OCI-LY7 (cell line): Measurements from ENCODE around the gene TSPAN11. TPM values are rescaled to one million over a fixed set of nuclear protein-coding genes. Genes with fewer than 3 reads are reported as not detected.

Experiments used
- BruUV-seq: library from RNA; stranded (reverse); fragments of 400-500 nt; replicated peaks from 2 replicates; lab custom pipeline; 2021; lab: Mats Ljungman, UMichigan
- CTCF ChIA-PET: fragments of 300-600 bp; sonication (Branson Sonifier 250); formaldehyde crosslinking; loops from one replicate; lab custom pipeline; 2022; ENCODE audit warnings: antibody characterized with exemption; ENCODE audit not compliant: unreplicated experiment; lab: Charles Lee
- POLR2A ChIA-PET: fragments of 300-600 bp; sonication (Branson Sonifier 250); formaldehyde crosslinking; loops from one replicate; lab custom pipeline; 2022; ENCODE audit warnings: antibody characterized with exemption; lab: Charles Lee
- DNase-seq: peaks from one replicate; pipeline ENCODE4 v3.0.0-alpha.2; 2015; ENCODE audit warnings: low spot score
- H2AFZ ChIP-seq: fragments of 200-600 bp; sonication (generic), shearing (Covaris generic); 2 replicates; pipeline ENCODE4 v1.6.1; 2014; ENCODE audit warnings: mild to moderate bottlenecking, antibody characterized with exemption, low read length, moderate library complexity
- H3K27ac ChIP-seq: fragments of 200-600 bp; sonication (generic); 2 replicates; pipeline ENCODE4 v1.5.1; 2014; ENCODE audit warnings: mixed run types, low read depth, mild to moderate bottlenecking, moderate library complexity, low read length, inconsistent platforms; ENCODE audit not compliant: poor library complexity, severe bottlenecking
- H3K36me3 ChIP-seq: fragments of 200-600 bp; sonication (generic); 2 replicates; pipeline ENCODE4 v1.6.1; 2014; ENCODE audit warnings: mild to moderate bottlenecking, antibody characterized with exemption, low read length, moderate library complexity, mixed read lengths; ENCODE audit not compliant: insufficient read depth
- H3K4me1 ChIP-seq: fragments of 200-600 bp; sonication (generic); 2 replicates; pipeline ENCODE4 v1.5.1; 2014; ENCODE audit warnings: mild to moderate bottlenecking, low read length; ENCODE audit not compliant: insufficient read depth, poor library complexity, severe bottlenecking
- H3K4me2 ChIP-seq: fragments of 200-600 bp; sonication (generic); 2 replicates; pipeline ENCODE4 v1.6.1; 2014; ENCODE audit warnings: mild to moderate bottlenecking, low read length
- H3K4me3 ChIP-seq: fragments of 200-600 bp; sonication (generic); 2 replicates; pipeline ENCODE4 v1.5.1; 2014; ENCODE audit warnings: mild to moderate bottlenecking, low read depth, low read length; ENCODE audit not compliant: poor library complexity, severe bottlenecking
- H3K79me2 ChIP-seq: fragments of 200-600 bp; sonication (generic); 2 replicates; pipeline ENCODE4 v1.6.1; 2016; ENCODE audit warnings: low read depth, mild to moderate bottlenecking, low read length, moderate library complexity, mixed read lengths; ENCODE audit not compliant: insufficient read depth
- H3K9me2 ChIP-seq: fragments of 200-600 bp; sonication (generic); 2 replicates; pipeline ENCODE4 v1.6.1; 2016; ENCODE audit warnings: mild to moderate bottlenecking, low read length, mixed read lengths; ENCODE audit not compliant: insufficient read depth
- H3K9me3 ChIP-seq: fragments of 200-600 bp; sonication (generic); 2 replicates; pipeline ENCODE4 v1.6.1; 2014; ENCODE audit warnings: mild to moderate bottlenecking, mixed run types, low read length, mixed read lengths
- H4K20me1 ChIP-seq: fragments of 200-600 bp; sonication (generic); 2 replicates; pipeline ENCODE4 v1.6.1; 2014; ENCODE audit warnings: mild to moderate bottlenecking, antibody characterized with exemption, low read length, moderate library complexity, mixed read lengths; ENCODE audit not compliant: insufficient read depth
- EZH2phosphoT487 ChIP-seq: fragments of 200-600 bp; sonication (generic); IDR thresholded peaks from 2 replicates; pipeline ENCODE4 v1.6.1; 2018; ENCODE audit warnings: low read depth, borderline replicate concordance, mild to moderate bottlenecking, mixed run types, antibody characterized with exemption, low read length, moderate library complexity, mixed read lengths
- intact Hi-C: fragments of 100-400 bp; cut with micrococcal nuclease; formaldehyde crosslinking; loops from one replicate; pipeline ENCODE4 v1.10.0; 2022; ENCODE audit not compliant: unreplicated experiment
- total RNA-seq, 2 experiments: library from RNA; depleted of rRNA in 1 of 2; stranded (reverse); fragments of >200 nt in 1 of 2; shearing (Covaris generic) in 1 of 2; gene quantifications; 2 replicates each; pipeline ENCODE4 v1.2.3, GENCODE V29; 2014 to 2022
- TF ChIP-seq, protein P1 (sequence below): fragments of 200-600 bp; sonication (generic); conservative IDR thresholded peaks from 2 replicates; pipeline ENCODE4 v1.5.1; 2014; ENCODE audit warnings: mild to moderate bottlenecking, antibody characterized with exemption, low read length, moderate library complexity, mixed read lengths

TSPAN11 gene
- total RNA-seq, 2 experiments from 2014 or later, result not detected

DNA sequence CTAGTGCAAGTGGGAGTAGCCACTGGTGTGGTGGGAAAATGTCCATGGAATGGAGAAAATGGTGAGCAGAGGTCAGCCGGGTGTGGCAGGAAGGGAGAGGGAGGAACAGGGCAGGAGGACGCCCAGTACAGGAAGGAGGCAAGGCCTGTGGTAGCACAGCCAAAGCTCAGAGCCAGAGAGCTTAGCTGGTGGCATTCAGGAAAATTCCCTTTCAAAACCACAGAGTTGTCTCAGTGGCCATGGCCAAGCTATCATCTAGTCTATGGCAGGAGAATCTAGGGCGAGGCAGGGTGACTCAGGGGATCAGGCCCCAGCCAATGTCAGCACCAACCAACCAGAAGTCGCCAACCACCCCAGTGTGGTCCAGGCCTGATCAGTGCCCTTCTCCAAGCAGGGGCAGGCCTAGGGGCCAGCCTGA is 79.4 kb downstream of the TSPAN11 start:
- no peak overlapping the region for H3K4me2 ChIP-seq
- intact Hi-C loops, result no loop called here

DNA sequence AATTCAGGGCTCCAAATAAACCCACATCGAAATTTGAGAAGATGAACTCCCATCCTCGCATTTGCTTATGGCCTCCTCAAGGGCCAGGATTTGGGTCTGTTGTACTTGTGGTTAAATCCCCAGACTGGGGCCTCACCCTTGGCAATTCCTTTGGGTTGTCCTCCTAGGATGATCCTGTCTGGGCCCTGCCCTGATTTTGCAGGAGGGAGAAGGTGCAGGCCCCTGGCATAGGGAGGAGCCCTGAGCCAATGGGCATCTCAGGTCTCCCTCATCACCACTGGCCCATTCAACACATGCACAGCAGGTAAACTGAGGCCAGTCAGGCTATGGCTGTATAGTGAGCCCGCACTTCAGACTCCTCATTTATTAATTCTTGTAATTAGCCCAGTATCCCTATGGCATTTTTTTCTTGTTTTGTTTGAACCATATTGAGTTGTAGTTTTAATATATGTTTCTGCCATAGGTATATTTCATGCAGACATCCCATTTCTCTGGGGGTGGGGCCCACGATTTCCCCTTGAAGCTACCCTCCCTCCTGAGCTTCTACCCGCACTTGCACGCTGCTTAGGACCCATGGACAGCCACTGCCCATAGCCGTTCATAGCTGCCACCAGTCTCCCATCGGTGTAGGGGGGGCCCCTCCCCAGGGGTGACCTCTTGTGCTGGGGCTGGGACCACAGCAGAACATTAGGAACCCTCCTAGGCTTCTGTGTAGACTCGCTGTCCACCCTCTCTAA is 80.0 kb downstream of the TSPAN11 start:
- Histone ChIP-seq H4K20me1 (no peaks in the 10 kb centered on the region), H3K9me3 (no peaks in the 10 kb centered on the region), H3K9me2 (no peaks in the 10 kb centered on the region), H3K4me2 (no peak overlapping the region), H3K36me3 (no peaks in the 10 kb centered on the region), H3K27ac (no peak overlapping the region), H3K4me1 (no peaks in the 10 kb centered on the region), H2AFZ (no peak overlapping the region), H3K4me3 (no peak overlapping the region), H3K79me2 (no peaks in the 10 kb centered on the region)
- CTCF ChIA-PET, result no interaction called here
- intact Hi-C loops, result no loop called here
- BruUV-seq, result no TSS peak
- no peak for TF ChIP-seq EZH2phosphoT487
- TF ChIP-seq, protein P1, sequence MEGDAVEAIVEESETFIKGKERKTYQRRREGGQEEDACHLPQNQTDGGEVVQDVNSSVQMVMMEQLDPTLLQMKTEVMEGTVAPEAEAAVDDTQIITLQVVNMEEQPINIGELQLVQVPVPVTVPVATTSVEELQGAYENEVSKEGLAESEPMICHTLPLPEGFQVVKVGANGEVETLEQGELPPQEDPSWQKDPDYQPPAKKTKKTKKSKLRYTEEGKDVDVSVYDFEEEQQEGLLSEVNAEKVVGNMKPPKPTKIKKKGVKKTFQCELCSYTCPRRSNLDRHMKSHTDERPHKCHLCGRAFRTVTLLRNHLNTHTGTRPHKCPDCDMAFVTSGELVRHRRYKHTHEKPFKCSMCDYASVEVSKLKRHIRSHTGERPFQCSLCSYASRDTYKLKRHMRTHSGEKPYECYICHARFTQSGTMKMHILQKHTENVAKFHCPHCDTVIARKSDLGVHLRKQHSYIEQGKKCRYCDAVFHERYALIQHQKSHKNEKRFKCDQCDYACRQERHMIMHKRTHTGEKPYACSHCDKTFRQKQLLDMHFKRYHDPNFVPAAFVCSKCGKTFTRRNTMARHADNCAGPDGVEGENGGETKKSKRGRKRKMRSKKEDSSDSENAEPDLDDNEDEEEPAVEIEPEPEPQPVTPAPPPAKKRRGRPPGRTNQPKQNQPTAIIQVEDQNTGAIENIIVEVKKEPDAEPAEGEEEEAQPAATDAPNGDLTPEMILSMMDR, result no peak
- DNase-seq, result no peak
- POLR2A ChIA-PET, result no interaction called here

More for the DNA sequence above, 79.4 kb downstream of the TSPAN11 start:
- Histone ChIP-seq H4K20me1 (no peaks in the 10 kb centered on the region), H3K4me1 (no peaks in the 10 kb centered on the region), H3K27ac (no peak overlapping the region), H3K79me2 (no peaks in the 10 kb centered on the region), H3K4me3 (no peak overlapping the region), H3K36me3 (no peaks in the 10 kb centered on the region), H3K9me2 (no peaks in the 10 kb centered on the region), H3K9me3 (no peaks in the 10 kb centered on the region), H2AFZ (no peak overlapping the region)
- ChIA-PET CTCF (no interaction called here), POLR2A (no interaction called here)
- DNase-seq, result no peak
- BruUV-seq, result no TSS peak
- TF ChIP-seq, protein P1, result no peak

GRCh38 chr12:31007153-31007495 is 80.6 kb downstream of the TSPAN11 start:
- no peaks in the 10 kb centered on the region for H3K9me2 ChIP-seq
- CTCF ChIA-PET, result no interaction called here
- POLR2A ChIA-PET, result interaction anchor here (1.0 kb wide), 1 partner anchor 14 kb away, joined by 4 read pairs; no protein-coding TSS in a partner anchor
- no peaks in the 10 kb centered on the region for H3K36me3 ChIP-seq
- TF ChIP-seq, protein P1, result no peak
- no peak for TF ChIP-seq EZH2phosphoT487
- H3K4me2 ChIP-seq, result no peak overlapping the region
- BruUV-seq, result no TSS peak
- H3K4me1 ChIP-seq, result peaks cover 3% of the 10 kb centered on the region
- no peak overlapping the region for H3K4me3 ChIP-seq
- H2AFZ ChIP-seq, result no peak overlapping the region
- H3K9me3 ChIP-seq, result no peaks in the 10 kb centered on the region
- no peaks in the 10 kb centered on the region for H4K20me1 ChIP-seq
- intact Hi-C loops, result no loop called here
- DNase-seq, result no peak
- H3K79me2 ChIP-seq, result no peaks in the 10 kb centered on the region
- no peak overlapping the region for H3K27ac ChIP-seq
